ENCODE measurements around the gene CHST15.
A peak's percentile ranks its signal among the peaks of the same experiment; 100 is the strongest.

CHST15 gene

DNA sequence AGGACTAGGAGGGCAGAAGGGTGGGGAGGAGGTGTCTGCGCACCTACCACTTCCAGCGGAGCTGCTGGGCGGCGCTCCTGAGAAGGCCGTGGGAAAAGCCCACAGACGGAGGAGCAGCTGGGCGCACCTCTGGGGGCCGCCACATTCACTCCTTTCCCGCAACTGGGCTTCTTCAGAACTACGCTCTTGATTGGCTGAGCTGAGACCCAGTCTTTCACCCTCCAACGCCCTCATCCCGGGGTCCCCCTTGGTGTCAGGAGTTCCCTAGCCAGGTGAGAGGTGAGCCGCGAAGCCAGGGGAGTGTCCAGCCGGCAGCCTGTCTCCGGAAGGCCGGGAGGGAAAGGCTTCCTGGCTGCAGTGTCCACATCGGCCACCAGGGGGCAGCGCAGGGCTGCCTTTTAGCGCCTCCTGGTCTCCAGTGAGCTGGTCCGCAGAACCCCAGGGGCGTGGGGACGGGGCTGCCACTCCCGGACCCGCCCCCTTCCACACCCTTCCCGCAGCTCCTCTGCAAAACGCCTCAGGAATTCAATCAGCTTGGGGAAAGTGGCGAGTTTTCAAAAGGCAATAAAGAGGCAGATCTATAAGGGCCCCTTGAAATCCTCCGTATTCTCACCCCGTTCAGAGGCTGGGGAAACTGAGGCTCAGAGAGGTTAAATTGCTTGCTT lies 98.8 kb downstream of the CHST15 start:
- H3K4me3 ChIP-seq (ENCODE audit: low read depth in 1 of 2, low read length in 2 of 2), result peak overlapping the region; percentile 34 to 69
- peaks cover 4 to 18% of the 10 kb centered on the region in 2 donors for H3K27me3 ChIP-seq (ENCODE audit: control insufficient read depth in 1 of 2, insufficient read depth in 2 of 2, low read length in 2 of 2)
- no peaks in the 10 kb centered on the region for H3K9me3 ChIP-seq (ENCODE audit: low read length)
- H3K4me1 ChIP-seq (ENCODE audit: insufficient read depth, low read length), result peaks cover 22% of the 10 kb centered on the region
- peak overlapping the region; percentile 59 for H3K9ac ChIP-seq (ENCODE audit: low read length)
- H3K27ac ChIP-seq (ENCODE audit: low read depth, low read length), result peak overlapping the region; percentile 62
- H3K36me3 ChIP-seq (ENCODE audit: insufficient read depth, low read length), result no peaks in the 10 kb centered on the region

DNA sequence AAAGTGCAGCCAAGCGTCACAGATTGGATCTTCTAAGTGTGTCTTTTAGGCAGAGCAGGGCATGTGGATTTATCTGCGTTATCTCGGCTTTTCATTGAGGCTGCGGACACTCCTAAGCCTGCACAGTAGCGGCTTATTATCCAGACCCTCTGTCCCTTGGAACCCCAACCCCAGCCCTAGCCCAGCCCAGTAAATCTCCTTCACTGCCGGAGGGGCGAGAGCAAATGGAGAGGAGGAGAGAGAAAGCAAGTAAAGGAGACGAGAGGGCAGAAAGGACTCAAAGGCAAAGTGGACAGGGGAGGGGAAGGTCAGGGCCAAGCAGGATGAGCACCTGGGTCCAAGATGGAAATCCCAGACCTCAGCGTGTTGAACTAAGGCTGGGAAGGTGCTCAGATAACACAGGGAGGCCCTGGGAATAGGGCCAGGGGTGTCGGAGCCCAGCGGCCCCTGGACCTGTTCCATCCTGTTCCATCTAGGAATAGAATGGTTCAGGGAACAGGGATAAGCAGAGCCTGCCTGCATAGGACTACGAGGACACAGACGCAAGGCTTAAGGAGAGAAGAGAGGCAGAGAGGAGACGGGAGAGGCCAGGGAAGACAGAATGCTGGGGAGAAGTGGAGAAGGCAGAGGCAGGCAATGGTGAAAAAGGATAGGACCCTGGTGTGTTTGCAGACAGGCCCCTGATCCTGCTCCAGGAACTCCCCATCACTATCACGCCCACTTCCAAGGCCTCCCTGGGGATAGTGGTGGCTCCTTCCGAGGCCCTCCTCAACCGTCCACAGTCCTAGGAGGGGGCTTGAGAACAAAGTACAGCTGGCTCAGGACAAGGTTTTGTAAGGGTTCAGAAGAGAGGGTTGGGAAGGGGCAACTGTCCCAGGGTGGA lies 99.6 kb downstream of the CHST15 start:
- Histone ChIP-seq H3K9ac (ENCODE audit: low read length) (no peak overlapping the region), H3K36me3 (ENCODE audit: insufficient read depth, low read length) (no peaks in the 10 kb centered on the region), H3K4me1 (ENCODE audit: insufficient read depth, low read length) (peaks cover 22% of the 10 kb centered on the region), H3K4me3 (ENCODE audit: low read depth in 1 of 2, low read length in 2 of 2) (peak overlapping the region; percentile 30 to 69), H3K27me3 (ENCODE audit: control insufficient read depth in 1 of 2, insufficient read depth in 2 of 2, low read length in 2 of 2) (peaks cover 4 to 18% of the 10 kb centered on the region in 2 donors), H3K9me3 (ENCODE audit: low read length) (no peaks in the 10 kb centered on the region), H3K27ac (ENCODE audit: low read depth, low read length) (no peak overlapping the region)

DNA sequence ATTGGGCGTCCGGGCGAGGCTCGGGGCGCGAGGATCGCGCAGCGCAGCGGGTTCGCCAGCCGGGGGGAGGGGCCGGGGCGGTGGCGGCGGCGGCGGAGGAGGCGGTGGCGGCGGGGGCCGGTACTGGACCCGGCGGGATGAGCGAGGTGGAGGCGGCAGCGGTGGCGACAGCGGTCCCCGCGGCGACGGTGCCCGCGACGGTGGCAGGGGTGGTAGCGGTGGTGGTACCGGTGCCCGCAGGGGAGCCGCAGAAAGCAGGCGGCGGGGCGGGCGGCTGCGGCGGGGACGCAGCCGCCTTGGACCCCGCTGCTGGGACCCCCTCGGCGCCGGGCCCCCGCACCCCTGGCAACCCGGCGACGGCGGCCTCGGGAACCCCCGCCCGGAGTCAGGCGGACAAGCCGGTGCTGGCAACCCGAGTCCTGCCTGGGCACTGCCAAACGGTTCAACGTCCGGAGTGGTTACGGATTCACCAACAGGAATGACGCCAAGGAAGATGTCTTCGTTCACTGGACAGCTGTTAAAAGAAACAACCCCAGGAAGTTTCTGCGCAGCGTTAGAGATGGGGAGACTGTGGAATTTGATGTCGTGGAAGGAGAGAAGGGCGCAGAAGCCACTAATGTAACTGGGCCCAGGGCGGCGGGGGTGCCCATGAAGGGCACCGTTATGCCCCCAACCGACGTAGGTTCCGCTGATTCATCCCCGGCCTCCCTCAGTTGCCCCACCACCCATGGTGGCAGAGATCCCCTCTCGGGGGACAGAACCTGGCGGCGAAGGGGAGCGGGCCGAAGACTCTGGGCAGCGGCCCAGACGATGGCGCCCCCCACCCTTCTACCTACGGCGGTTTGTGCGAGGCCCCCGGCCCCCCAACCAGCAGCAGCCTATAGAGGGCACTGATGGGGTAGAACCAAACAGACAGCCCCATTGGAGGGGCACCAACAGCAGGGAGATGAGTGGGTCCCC lies 101.5 kb downstream of the CHST15 start:
- Histone ChIP-seq H3K4me3 (ENCODE audit: low read depth in 1 of 2, low read length in 2 of 2) (peak overlapping the region in 1 of 2 donors; percentile 47), H3K9ac (ENCODE audit: low read length) (no peak overlapping the region), H3K27ac (ENCODE audit: low read depth, low read length) (no peak overlapping the region), H3K4me1 (ENCODE audit: insufficient read depth, low read length) (peaks cover 22% of the 10 kb centered on the region), H3K9me3 (ENCODE audit: low read length) (no peaks in the 10 kb centered on the region), H3K27me3 (ENCODE audit: control insufficient read depth in 1 of 2, insufficient read depth in 2 of 2, low read length in 2 of 2) (peaks cover 4 to 18% of the 10 kb centered on the region in 2 donors), H3K36me3 (ENCODE audit: insufficient read depth, low read length) (no peaks in the 10 kb centered on the region)

DNA sequence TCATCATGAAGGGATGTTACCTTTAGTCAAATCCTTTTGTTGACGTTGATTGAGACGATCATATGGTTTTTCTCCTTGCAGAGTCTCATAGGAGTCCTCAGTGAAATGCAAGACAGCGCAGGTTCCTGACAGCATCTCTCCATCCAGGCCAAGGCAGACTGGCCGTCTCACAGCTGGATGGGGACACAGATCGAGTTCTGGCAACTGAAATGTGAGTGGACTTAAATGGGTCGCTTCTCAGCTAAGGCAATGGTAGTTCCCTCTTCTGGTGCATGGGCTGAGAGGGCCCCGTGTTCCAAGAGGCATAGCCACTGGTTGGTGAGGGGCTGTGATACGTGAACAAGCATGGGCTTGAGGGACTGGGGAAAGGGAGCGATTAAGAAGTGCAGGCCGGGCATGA lies 102.5 kb downstream of the CHST15 start:
- no peak overlapping the region for H3K27ac ChIP-seq (ENCODE audit: low read depth, low read length)

DNA sequence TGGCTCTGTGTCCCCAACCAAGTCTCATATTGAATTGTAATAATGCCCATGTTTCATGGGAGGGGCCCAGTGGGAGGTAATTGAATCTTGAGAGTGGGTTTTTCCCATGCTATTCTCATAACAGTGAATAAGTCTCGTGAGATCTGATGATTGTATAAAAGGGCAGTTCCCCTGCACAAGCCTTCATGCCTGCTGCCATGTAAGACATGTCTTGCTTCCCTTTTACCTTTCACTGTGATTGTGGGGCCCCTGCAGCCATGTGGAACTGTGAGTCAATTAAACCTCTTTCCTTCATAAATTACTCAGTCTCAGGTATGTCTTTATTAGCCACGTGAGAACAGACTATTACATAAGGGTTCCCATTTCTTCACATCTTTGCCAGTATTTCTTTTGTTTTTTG lies 104.7 kb downstream of the CHST15 start:
- Histone ChIP-seq H3K27me3 (ENCODE audit: control insufficient read depth in 1 of 2, insufficient read depth in 2 of 2, low read length in 2 of 2) (peaks cover 4 to 10% of the 10 kb centered on the region in 2 donors), H3K9me3 (ENCODE audit: low read length) (no peaks in the 10 kb centered on the region), H3K27ac (ENCODE audit: low read depth, low read length) (no peak overlapping the region), H3K4me1 (ENCODE audit: insufficient read depth, low read length) (no peaks in the 10 kb centered on the region), H3K4me3 (ENCODE audit: low read depth in 1 of 2, low read length in 2 of 2) (no peak overlapping the region), H3K36me3 (ENCODE audit: insufficient read depth, low read length) (no peaks in the 10 kb centered on the region), H3K9ac (ENCODE audit: low read length) (no peak overlapping the region)

More for the DNA sequence above, 102.5 kb downstream of the CHST15 start:
- H3K9me3 ChIP-seq (ENCODE audit: low read length), result no peaks in the 10 kb centered on the region
- no peak overlapping the region for H3K9ac ChIP-seq (ENCODE audit: low read length)
- H3K4me1 ChIP-seq (ENCODE audit: insufficient read depth, low read length), result peaks cover 19% of the 10 kb centered on the region
- no peaks in the 10 kb centered on the region for H3K36me3 ChIP-seq (ENCODE audit: insufficient read depth, low read length)
- H3K27me3 ChIP-seq (ENCODE audit: control insufficient read depth in 1 of 2, insufficient read depth in 2 of 2, low read length in 2 of 2), result peaks cover 4 to 18% of the 10 kb centered on the region in 2 donors
- no peak overlapping the region for H3K4me3 ChIP-seq (ENCODE audit: low read depth in 1 of 2, low read length in 2 of 2)

DNA sequence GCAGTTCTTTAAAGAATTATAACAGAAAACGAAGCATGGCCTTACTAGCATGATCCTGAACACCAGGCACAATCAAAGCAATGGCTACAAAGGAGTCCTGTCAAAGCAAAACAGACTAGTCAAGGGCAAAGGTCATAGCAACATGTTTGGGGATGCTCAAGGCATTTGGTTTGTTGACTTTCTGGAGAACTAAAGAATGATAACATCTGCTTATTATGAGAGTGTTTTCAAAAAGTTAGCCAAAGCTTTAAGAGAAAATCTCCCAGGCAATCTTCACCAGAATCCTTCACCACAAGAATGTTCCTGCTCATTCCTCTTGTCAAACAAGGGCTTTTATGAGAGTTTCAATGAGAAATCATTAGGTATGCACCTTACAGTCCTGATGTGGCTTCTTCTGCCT lies 106.7 kb downstream of the CHST15 start:
- Histone ChIP-seq H3K27me3 (ENCODE audit: control insufficient read depth in 1 of 2, insufficient read depth in 2 of 2, low read length in 2 of 2) (peaks cover 0 to 7% of the 10 kb centered on the region in 2 donors), H3K9ac (ENCODE audit: low read length) (no peak overlapping the region), H3K36me3 (ENCODE audit: insufficient read depth, low read length) (no peaks in the 10 kb centered on the region), H3K27ac (ENCODE audit: low read depth, low read length) (no peak overlapping the region), H3K4me3 (ENCODE audit: low read depth in 1 of 2, low read length in 2 of 2) (no peak overlapping the region), H3K4me1 (ENCODE audit: insufficient read depth, low read length) (no peaks in the 10 kb centered on the region), H3K9me3 (ENCODE audit: low read length) (no peaks in the 10 kb centered on the region)

DNA sequence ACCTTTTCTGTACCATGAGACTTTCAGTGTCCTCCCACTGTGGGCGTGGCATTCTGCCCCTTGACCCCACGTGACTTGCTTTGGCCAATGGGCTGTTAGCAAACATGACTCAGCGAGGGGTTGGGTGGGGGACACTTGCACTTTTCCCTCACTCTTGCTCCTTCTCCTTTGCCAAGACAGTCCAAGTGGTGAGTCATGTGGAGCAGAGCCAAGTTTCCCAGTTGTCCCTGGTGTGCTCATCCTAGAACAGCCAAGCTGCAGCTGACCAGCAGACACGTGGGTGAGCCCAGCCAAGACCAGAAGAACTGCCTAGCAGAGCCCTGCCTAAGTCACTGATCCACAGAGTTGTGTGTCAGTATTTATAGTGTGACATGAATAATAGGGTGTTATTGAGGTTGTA lies 119.0 kb downstream of the CHST15 start:
- Histone ChIP-seq H3K4me1 (ENCODE audit: insufficient read depth, low read length) (no peaks in the 10 kb centered on the region), H3K9ac (ENCODE audit: low read length) (no peak overlapping the region), H3K27ac (ENCODE audit: low read depth, low read length) (no peak overlapping the region), H3K9me3 (ENCODE audit: low read length) (peaks cover 8% of the 10 kb centered on the region), H3K36me3 (ENCODE audit: insufficient read depth, low read length) (no peaks in the 10 kb centered on the region), H3K4me3 (ENCODE audit: low read depth in 1 of 2, low read length in 2 of 2) (no peak overlapping the region), H3K27me3 (ENCODE audit: control insufficient read depth in 1 of 2, insufficient read depth in 2 of 2, low read length in 2 of 2) (peaks cover 20 to 31% of the 10 kb centered on the region in 2 donors)

DNA sequence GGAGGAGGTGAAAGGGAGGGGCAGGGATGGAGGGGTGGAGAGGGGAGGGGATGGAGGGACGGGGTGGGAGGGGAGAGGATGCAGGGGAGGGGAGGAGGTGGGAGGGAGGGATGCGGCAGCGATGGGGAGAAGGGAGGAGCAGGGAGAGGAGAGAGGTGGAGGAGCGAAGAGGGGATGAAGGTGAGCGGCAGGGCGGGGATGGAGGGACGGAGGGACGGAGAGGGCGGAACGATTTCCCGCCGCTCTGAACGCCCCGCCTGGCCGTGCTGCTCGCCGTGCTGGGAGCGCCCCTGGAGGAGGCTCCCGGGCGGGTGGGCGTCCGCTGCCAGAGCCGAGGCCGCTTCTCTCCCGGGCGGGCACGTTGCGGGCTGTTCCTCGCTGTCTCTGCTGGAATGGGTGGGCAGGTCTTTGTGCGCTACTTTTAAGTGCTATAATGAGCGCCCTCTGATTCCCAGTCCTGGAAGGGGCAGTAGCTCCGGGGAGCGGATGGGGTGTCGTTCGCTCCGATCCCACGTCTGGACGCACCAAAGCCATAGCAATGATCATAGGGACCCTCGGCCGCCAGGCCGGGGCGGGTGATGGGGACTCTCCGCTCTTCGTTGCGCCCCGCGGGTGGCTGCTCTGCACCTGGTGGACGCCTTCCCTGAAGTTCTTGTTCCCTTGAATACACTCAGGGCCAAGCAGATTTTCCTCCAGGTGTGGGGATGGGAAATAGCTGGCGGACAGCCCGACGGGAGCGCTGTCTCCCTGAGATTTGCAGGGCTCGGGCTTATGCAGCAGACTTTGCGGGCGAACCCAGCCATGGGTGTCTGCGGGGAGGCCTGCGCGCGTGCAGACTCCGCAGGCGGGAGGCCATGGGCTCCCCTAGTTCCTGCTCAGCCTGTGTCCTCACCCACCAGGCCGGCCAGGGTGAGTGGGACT lies 120.7 kb downstream of the CHST15 start:
- Histone ChIP-seq H3K27ac (ENCODE audit: low read depth, low read length) (no peak overlapping the region), H3K4me1 (ENCODE audit: insufficient read depth, low read length) (peaks cover 3% of the 10 kb centered on the region), H3K9me3 (ENCODE audit: low read length) (peaks cover 8% of the 10 kb centered on the region), H3K4me3 (ENCODE audit: low read depth in 1 of 2, low read length in 2 of 2) (no peak overlapping the region), H3K36me3 (ENCODE audit: insufficient read depth, low read length) (no peaks in the 10 kb centered on the region), H3K27me3 (ENCODE audit: control insufficient read depth in 1 of 2, insufficient read depth in 2 of 2, low read length in 2 of 2) (peaks cover 20 to 31% of the 10 kb centered on the region in 2 donors), H3K9ac (ENCODE audit: low read length) (no peak overlapping the region)

DNA sequence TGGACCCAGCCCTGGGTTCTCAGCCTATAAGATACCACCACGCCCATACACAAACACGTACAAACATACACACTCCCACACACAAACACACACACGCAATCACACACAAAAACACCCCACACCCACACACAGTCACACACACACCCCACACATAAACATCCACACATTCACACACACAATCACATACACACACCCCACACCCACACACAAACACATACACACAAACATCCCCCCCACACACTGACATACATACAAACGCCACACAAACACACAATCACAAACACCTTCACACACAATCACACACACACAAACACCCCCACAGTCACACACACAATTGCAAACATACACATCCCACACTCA lies 122.5 kb downstream of the CHST15 start:
- Histone ChIP-seq H3K9ac (ENCODE audit: low read length) (no peak overlapping the region), H3K4me1 (ENCODE audit: insufficient read depth, low read length) (peaks cover 15% of the 10 kb centered on the region), H3K4me3 (ENCODE audit: low read depth in 1 of 2, low read length in 2 of 2) (no peak overlapping the region), H3K9me3 (ENCODE audit: low read length) (peaks cover 8% of the 10 kb centered on the region), H3K27ac (ENCODE audit: low read depth, low read length) (no peak overlapping the region), H3K27me3 (ENCODE audit: control insufficient read depth in 1 of 2, insufficient read depth in 2 of 2, low read length in 2 of 2) (peaks cover 20 to 31% of the 10 kb centered on the region in 2 donors), H3K36me3 (ENCODE audit: insufficient read depth, low read length) (no peaks in the 10 kb centered on the region)

DNA sequence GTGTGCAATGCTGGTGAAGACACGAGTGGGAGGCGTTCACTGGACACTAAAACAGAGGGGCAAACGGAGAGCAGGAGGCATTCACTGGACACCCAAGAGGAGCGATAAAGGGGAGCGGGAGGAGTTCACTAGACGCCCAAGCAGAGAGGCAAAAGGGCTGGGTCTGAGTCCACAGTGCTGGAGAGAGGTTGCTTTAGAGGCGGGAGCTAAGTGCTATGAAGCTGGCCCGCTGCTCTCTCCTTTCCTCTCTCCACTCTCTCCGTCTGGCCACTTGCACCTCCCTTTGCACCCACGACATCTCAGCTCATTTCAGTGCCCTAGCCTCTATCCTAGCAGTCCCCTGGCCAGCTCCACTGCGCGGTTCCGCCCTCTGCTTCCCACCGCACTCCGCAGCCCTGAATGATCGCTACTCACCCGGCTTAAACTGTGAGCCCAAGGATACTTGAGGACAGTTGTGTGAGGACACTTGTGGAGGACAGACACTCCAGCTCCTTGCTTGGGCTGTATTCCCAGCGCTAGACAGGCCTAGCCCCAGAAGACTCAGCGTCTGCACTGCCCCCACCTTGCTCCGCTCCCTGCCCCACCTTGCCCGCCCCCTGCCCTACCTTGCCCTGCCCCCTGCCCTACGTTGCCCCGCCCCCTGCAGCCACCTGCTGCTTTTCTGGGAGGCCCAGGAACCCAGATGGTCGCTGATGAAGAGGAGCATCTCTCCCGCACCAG lies 123.0 kb downstream of the CHST15 start:
- Histone ChIP-seq H3K27ac (ENCODE audit: low read depth, low read length) (no peak overlapping the region), H3K4me3 (ENCODE audit: low read depth in 1 of 2, low read length in 2 of 2) (no peak overlapping the region), H3K36me3 (ENCODE audit: insufficient read depth, low read length) (no peaks in the 10 kb centered on the region), H3K9ac (ENCODE audit: low read length) (no peak overlapping the region), H3K9me3 (ENCODE audit: low read length) (peaks cover 8% of the 10 kb centered on the region), H3K4me1 (ENCODE audit: insufficient read depth, low read length) (peaks cover 15% of the 10 kb centered on the region), H3K27me3 (ENCODE audit: control insufficient read depth in 1 of 2, insufficient read depth in 2 of 2, low read length in 2 of 2) (peaks cover 20 to 31% of the 10 kb centered on the region in 2 donors)

Data from muscle layer of colon (tissue), 2 donors.